MV-4-11 (cell line): ENCODE measurements around the gene JDP2.

Experiments
- DNase-seq: peaks from one replicate; lab custom pipeline; 2025; lab: John Stamatoyannopoulos, UW

JDP2 gene

GRCh38 chr14:75437201-75438143, 9.7 kb downstream of the JDP2 start:
- peak; percentile 8 for DNase-seq

DNA sequence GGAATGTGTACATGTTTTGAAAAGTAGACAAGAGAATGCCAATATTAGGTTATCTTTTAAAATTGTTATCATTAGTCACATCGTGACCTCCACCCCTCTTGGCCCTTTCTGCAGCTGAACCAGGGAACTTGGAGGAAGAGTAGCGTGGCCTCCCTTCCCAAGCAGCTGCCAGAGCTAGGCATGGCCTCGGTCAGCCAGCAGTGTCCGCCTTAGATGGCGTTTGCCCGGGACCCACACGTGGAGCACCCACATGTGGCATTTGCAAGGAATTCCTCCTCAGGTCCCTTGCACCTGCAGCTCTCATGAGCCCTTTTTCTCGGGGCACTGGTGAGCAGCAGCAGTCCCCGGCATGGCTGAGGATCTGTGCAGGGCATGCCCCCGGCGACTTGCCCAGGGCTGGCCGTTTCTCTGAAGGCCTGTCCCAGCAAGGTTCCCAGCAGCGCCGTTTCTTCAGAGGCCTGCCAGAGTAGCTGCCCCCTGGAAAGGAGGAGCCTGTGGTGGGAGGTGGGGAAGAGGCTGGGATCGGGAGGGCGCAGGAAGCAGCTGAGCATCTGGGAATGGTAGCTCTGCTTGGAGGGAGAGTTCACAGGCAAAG, 10.8 kb downstream of the JDP2 start:
- DNase-seq, result no peak

DNA sequence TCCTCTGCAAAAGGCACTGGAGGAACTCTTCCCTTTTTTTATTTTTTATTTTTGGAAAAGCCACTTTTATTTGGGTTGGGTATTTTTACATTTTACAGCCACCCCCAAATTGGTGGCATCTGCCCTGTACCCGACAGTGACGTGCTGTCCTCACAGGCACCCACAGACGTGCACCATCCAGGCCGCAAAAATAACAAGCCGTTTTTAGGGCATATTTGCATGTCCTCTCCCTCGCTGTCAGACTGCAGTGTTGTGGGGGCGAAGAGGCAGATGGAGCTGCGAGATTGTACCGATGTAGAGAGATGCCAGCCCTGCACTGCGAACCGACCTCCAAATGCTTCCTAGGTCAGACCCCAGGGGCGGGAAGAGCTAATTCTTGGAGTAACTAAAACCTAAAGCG, 12.2 kb downstream of the JDP2 start:
- no peak for DNase-seq

DNA sequence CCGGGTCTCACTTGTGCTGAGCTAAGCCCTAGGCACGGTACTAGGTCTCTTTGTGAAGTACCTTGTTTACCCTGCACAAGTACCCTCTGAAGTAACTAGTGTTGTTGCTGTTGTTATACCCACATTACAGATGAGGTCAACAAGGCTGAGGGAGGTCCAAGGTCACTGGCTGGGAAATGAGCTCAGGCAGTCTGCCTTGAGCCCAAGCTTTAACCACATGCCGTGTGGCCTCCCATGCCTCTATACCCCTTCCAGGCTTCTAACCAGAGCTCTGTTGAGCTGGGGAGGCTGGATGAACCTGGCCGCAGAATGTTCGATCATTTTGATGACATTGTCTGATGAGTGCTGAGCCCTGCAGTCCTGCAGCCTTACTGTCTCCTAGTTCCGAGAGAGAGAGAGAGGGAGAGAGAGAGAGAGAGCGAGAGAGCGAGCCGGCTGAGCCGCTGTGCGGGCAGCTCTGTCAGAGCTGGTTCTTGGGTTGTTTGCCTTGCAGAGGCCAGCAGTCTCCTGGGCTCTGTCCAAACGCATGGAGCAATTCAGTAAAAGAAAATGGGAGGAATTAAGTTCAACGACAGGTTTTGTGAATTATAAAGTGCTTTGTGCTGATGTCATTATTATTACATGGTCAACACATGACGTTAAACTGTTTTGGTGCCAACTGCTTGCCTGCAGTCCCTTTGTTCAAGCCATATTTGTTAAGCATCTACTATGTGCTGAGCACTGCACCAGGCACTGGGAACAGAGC, 13.1 kb downstream of the JDP2 start:
- DNase-seq, result no peak

DNA sequence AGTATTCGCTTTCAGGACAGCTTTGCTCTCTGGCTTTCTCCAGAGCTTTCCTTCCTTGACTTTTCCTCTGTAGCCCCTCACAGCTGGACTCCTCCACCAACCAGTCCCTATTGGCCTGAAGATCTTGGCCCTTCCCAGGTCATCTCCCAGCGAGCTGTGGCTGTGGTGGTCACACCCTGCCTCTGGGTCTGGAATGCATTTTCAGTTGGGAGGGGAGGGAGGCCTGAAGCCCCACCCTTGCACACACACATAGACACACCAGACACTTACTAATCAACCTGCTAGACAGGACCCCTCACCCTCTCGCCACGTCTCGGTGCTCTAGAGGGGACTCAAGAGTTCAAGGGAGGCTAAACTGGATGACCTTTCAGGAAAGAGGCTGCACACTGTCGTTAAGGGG, 13.9 kb downstream of the JDP2 start:
- no peak for DNase-seq

- DNase-seq, result no peak
These were observed 14.3 kb downstream of the JDP2 start for GRCh38 chr14:75442166-75442565.

DNA sequence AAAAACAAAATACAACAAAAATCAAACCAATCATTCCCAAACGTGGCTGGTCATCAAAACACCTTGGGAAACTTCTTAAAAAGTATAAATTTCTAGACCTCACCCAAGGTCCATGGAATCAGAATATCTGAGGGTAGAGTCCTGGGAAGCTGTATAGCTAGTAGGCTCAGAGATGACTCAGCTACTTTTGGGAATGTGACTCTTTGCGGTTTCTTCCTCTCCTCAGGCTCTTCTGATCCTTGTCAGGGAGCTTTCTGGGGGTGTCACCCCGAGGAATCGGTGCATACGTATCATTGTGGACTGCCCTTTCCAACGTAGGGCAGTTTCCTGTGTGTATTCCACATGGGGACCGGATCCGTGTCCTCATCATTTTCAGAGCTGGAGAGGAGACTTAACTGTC, 14.8 kb downstream of the JDP2 start:
- DNase-seq, result no peak

- no peak for DNase-seq
These were observed 15.6 kb downstream of the JDP2 start for GRCh38 chr14:75443203-75443969.

GRCh38 chr14:75445236-75445635, 17.4 kb downstream of the JDP2 start:
- DNase-seq, result peak; percentile 28

DNA sequence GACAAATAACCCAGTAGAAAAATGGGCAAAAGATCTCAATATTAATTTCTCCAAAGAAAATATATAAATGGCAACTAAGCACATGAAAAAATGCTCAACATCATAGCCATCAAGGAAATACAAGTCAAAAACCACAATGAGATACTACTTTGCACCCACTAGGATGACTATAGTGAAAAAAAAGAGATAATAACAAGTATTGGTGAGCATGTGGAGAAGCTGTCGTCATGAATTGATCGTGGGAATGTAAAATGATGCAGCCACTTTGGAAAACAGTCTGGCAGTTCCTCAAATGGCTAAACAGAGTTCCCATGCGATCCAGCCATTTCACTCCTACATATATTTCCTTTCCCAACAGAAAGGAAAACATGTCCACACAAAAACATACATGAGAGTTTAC, 18.1 kb downstream of the JDP2 start:
- no peak for DNase-seq

DNA sequence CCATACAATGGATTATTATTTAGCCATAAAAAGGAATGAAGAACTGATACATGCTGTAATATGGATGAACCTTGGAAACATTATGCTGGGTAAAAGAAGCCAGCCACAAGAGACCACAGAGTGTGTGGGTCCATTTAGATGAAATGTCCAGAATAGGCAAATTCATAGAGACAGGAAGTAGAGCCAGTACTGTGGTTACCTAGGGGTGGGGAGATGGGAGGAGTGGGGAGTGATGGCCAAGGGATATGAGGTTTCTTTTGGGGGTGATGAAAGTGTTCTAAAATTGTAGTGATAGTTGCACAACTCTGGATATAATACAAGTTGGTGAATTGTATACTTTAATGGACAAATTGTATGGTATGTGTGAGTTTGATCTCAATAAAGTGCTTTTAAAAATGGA, 18.6 kb downstream of the JDP2 start:
- peak; percentile 91 for DNase-seq

DNA sequence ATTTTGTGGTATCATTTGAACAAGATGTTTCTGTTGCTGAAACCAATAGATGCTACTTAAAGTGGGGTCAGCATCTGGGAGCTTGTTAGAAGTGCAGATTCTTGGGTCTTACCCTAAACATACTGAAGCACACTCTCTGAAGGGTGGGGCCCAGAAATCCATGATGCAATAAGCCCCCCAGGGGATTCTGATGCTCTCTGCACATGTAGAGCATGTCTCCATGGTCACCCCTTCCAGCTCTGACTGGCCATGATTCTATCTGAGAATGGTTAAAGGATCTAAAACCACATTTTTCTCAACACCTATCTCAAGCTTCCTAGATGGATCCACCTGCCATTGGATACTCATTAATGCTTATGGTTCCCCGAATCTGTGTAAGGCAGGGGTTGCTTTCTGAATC, 20.4 kb downstream of the JDP2 start:
- DNase-seq, result no peak

DNA sequence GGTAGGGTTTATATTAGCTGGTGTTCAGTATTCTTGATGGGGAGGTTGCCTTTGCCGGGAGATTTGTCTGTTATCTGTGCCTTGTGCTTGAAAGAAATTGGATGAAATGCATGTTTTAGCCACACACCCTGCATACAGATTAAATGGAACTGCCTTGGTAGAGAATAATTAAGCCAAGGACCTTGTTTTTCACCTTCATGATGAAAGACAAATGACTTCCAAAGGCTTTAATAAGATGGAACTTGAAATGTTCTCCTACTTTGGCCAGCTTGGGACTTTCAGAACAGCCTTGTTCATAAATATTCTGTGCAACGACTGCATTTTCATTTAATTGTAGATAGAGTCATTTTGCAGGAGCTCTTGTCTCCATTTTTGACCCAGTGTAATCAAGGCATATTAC, 21.2 kb downstream of the JDP2 start:
- DNase-seq, result no peak

DNA sequence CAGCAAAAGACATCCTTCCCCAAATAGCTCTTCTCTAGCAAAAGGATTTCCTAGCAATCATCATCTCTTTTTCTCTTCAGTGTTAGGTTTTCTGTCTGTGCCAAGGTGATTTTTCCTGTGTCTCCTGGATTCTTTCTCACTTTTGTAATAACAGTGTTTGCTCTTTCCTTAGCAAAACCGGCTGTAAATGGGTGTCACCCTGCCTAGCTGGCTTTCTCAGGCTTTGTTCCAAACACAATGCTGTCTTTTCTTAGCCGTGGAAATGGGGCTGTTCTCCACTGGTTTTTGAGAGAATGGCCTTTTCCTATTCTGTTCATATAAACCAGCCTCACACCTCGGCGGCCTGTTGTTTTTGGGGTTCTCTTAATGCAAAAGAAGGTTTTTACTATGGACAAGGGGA, 21.9 kb downstream of the JDP2 start:
- no peak for DNase-seq

- no peak for DNase-seq
These were observed 22.8 kb downstream of the JDP2 start for GRCh38 chr14:75450381-75451276.

DNA sequence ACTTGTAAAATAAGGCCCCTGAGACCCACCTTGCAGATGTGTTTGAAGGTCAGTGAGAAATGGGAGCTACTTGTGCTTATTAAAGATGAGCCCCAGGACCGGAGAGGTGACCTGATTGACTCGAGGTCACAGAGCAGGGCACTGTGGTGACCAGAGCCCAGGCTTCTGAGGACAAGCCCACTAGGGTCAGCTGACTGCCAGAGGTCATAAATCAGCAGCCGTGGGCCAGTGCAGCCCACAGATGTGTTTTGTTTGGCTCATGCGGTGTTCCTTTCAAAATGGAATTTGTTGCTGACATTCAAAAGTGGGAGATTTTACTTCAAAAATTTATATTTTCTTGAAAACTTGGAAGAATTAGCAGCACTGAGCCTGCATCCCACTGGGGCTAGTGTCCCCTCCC, 24.5 kb downstream of the JDP2 start:
- no peak for DNase-seq

GRCh38 chr14:75452900-75453816, 25.3 kb downstream of the JDP2 start:
- DNase-seq, result no peak

DNA sequence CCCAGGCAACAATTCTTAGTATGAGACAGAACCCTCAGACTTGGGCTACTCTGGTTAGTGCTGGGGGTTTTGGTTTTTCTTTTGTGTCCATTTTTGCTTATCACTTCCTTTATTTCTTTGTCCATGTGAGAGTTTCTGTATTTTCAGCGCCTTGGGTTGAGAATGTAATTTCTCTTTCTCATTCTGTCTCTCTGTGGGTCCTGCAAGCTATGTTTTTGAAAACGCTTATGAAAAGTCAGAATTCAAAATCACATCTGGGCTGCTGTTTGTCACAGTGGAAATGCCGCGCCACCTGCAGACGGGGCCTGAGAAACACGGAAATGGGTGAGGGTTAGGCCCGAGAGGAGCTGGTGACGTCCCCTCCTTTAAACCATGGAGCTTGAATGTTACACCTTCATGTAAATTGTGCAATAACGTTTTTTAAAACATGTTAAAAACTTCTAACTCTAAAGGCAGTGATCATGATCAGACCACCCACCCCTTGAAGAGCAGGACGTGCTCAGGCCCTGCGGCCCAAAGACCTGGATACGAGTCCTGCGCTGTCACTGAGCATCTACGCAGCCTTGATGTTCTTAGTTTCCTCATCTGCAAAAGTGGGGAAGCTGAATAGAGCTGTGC, 26.1 kb downstream of the JDP2 start:
- peak; percentile 31 for DNase-seq

DNA sequence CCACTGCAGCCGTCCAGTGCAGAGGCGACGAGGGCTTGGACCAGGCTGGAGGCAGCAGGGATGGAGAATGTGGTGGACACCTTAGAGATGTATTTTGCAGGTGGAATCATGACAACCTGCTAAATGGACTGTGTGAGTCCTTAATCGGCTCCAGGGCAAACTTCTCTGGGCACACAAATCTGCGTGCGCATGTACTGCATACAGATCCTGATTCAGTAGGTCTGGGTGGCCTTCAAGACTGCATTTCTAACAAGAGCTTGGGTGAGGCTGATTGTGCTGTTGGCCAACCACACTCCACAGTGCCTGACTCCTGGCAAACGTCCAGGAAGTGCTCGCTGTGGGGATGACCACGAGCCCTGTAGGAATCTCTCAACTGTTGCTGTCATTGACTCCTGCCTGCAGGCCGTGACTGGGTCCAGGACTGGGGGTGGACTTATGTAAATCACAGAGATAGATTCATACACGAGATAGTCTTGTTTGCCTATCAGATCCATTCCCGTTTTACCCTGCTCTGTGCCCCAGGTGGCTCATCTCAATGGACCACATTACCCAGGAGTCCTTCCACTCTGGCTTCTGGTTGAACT, 27.2 kb downstream of the JDP2 start:
- DNase-seq, result peak; percentile 71
